Fibroblast of lung (primary cell): ENCODE data around the gene FADS2. TPM values are rescaled to one million over a fixed set of nuclear protein-coding genes. Genes with fewer than 3 reads are reported as not detected.

ENCODE experiments used
- DNase-seq, 2 donors: peaks; one replicate each; pipeline versions ENCODE4 v3.0.0 to v3.0.0-alpha.2; 2010; ENCODE audit warnings: low read depth in 2 of 2
- H2AFZ ChIP-seq: 2 replicates; pipeline ENCODE4 v1.5.1; 2012; ENCODE audit warnings: low read length, control low read depth, inconsistent platforms
- H3K27ac ChIP-seq: 2 replicates; pipeline ENCODE4 v1.5.1; 2011; ENCODE audit warnings: low read length, control low read depth; ENCODE audit not compliant: insufficient read depth
- H3K27me3 ChIP-seq: 2 replicates; pipeline ENCODE4 v1.5.1; 2011; ENCODE audit warnings: mild to moderate bottlenecking, low read length; ENCODE audit not compliant: control insufficient read depth, insufficient read depth
- H3K36me3 ChIP-seq: 2 replicates; pipeline ENCODE4 v1.5.1; 2011; ENCODE audit warnings: low read length; ENCODE audit not compliant: control insufficient read depth, insufficient read depth
- H3K4me1 ChIP-seq: 2 replicates; pipeline ENCODE4 v1.5.1; 2011; ENCODE audit warnings: low read length; ENCODE audit not compliant: control insufficient read depth, insufficient read depth; ENCODE audit errors: extremely low read depth
- H3K4me2 ChIP-seq: 2 replicates; pipeline ENCODE4 v1.5.1; 2011; ENCODE audit warnings: low read length, control low read depth; ENCODE audit not compliant: insufficient read depth; ENCODE audit errors: extremely low read depth
- H3K4me3 ChIP-seq, 4 experiments: fragments of 200-600 bp in 1 of 4; sonication (generic) in 1 of 4; replicated peaks in 1 of 4; 2 replicates each; pipeline ENCODE4 v1.5.1; 2011 to 2016; ENCODE audit warnings: low read length in 4 of 4, low read depth in 3 of 4, mild to moderate bottlenecking in 3 of 4, control low read depth in 2 of 4, inconsistent platforms in 1 of 4, mixed read lengths in 1 of 4; ENCODE audit not compliant: insufficient read depth in 1 of 4; ENCODE audit errors: control extremely low read depth in 1 of 4
- H3K79me2 ChIP-seq: 2 replicates; pipeline ENCODE4 v1.5.1; 2012; ENCODE audit warnings: mild to moderate bottlenecking, low read length, inconsistent platforms; ENCODE audit not compliant: control insufficient read depth, insufficient read depth
- H3K9ac ChIP-seq: 2 replicates; pipeline ENCODE4 v1.5.1; 2011; ENCODE audit warnings: mild to moderate bottlenecking, low read length, control low read depth; ENCODE audit not compliant: insufficient read depth
- H3K9me3 ChIP-seq: 2 replicates; pipeline ENCODE4 v1.5.1; 2012; ENCODE audit warnings: low read depth, low read length; ENCODE audit not compliant: control insufficient read depth, insufficient read depth
- H4K20me1 ChIP-seq: 2 replicates; pipeline ENCODE4 v1.5.1; 2011; ENCODE audit warnings: low read length; ENCODE audit not compliant: control insufficient read depth, insufficient read depth; ENCODE audit errors: extremely low read depth
- CTCF ChIP-seq, 2 donors: IDR thresholded peaks in 1 of 2; conservative IDR thresholded peaks in 1 of 2; 1 replicate in 1 of 2; 2 replicates in 1 of 2; pipeline ENCODE4 v1.5.1; 2011 to 2012; ENCODE audit warnings: low read length in 2 of 2, control low read depth in 1 of 2, inconsistent platforms in 1 of 2, low read depth in 1 of 2, mild to moderate bottlenecking in 1 of 2
- EZH2 ChIP-seq: IDR thresholded peaks from 2 replicates; pipeline ENCODE4 v1.5.1; 2012; ENCODE audit warnings: low read length, control low read depth, mild to moderate bottlenecking; ENCODE audit errors: missing control alignments
- polyA plus RNA-seq, 2 donors: library from polyadenylated mRNA; depleted of rRNA in 1 of 2; stranded (reverse) in 1 of 2; unstranded in 1 of 2; fragments of >200 nt; gene quantifications; 2 replicates each; pipeline ENCODE4 v1.2.1, GENCODE V29; 2011 to 2012; ENCODE audit warnings: missing spikeins in 1 of 2
- total RNA-seq: library from RNA; depleted of rRNA; stranded (reverse); fragments of >200 nt; gene quantifications from 2 replicates; pipeline ENCODE4 v1.2.1, GENCODE V29; 2014

The FADS2 gene
- total and polyA plus RNA-seq, 2 donors (not counting 1 experiment from before 2014, with no cell fraction given): 418 to 932 TPM

- Histone ChIP-seq H4K20me1 (no peaks in the 10 kb centered on the region), H3K9me3 (no peaks in the 10 kb centered on the region), H3K79me2 (no peaks in the 10 kb centered on the region), H2AFZ (no peak overlapping the region), H3K36me3 (peaks cover 58% of the 10 kb centered on the region), H3K4me3 (no peak overlapping the region), H3K4me1 (no peaks in the 10 kb centered on the region), H3K27me3 (no peaks in the 10 kb centered on the region), H3K4me2 (no peak overlapping the region), H3K27ac (no peak overlapping the region), H3K9ac (no peak overlapping the region)
- DNase-seq: no peak
- TF ChIP-seq EZH2 (no peak), CTCF (conservative IDR thresholded peaks at IDR 0.05 in 1 of 2, IDR thresholded peaks at IDR 0.05 in 1 of 2; ENCODE audit: low read depth in 1 of 2, low read length in 2 of 2) (no peak)
These were observed 23.2 kb downstream of the FADS2 start for GRCh38 chr11:61851113-61851899.

- Histone ChIP-seq H3K79me2 (no peaks in the 10 kb centered on the region), H3K4me3 (no peak overlapping the region), H4K20me1 (no peaks in the 10 kb centered on the region), H3K4me1 (no peaks in the 10 kb centered on the region), H3K9me3 (no peaks in the 10 kb centered on the region), H3K4me2 (no peak overlapping the region), H3K9ac (no peak overlapping the region), H3K36me3 (peaks cover 57% of the 10 kb centered on the region), H3K27ac (no peak overlapping the region), H3K27me3 (no peaks in the 10 kb centered on the region), H2AFZ (no peak overlapping the region)
- no peak for TF ChIP-seq EZH2
- TF ChIP-seq CTCF (conservative IDR thresholded peaks at IDR 0.05 in 1 of 2, IDR thresholded peaks at IDR 0.05 in 1 of 2; ENCODE audit: low read depth in 1 of 2, low read length in 2 of 2): no peak
- DNase-seq: no peak
These were observed 23.8 kb downstream of the FADS2 start for GRCh38 chr11:61851900-61852295.

GRCh38 chr11:61853698-61854169 is 25.6 kb downstream of the FADS2 start:
- Histone ChIP-seq H3K4me3 (no peak overlapping the region), H3K36me3 (peaks cover 57% of the 10 kb centered on the region), H3K27me3 (no peaks in the 10 kb centered on the region), H3K27ac (no peak overlapping the region), H3K9ac (no peak overlapping the region), H3K4me2 (no peak overlapping the region), H2AFZ (no peak overlapping the region), H3K79me2 (no peaks in the 10 kb centered on the region), H3K4me1 (no peaks in the 10 kb centered on the region), H4K20me1 (no peaks in the 10 kb centered on the region), H3K9me3 (no peaks in the 10 kb centered on the region)
- no peak for TF ChIP-seq CTCF (conservative IDR thresholded peaks at IDR 0.05 in 1 of 2, IDR thresholded peaks at IDR 0.05 in 1 of 2; ENCODE audit: low read depth in 1 of 2, low read length in 2 of 2)
- no peak for TF ChIP-seq EZH2
- DNase-seq: no peak
